ENCODE results near the gene ZNF467. TPM values are rescaled to one million over a fixed set of nuclear protein-coding genes. Genes with fewer than 3 reads are reported as not detected.

Gene ZNF467
- 0.28 TPM in 2 replicates for total RNA-seq

GRCh38 chr7:149773446-149774236 lies at the start of gene ZNF467:
Gene ZNF467 (minus strand): TSS chr7:149773588. CDS start chr7:149771032, 2,556 bp downstream.

Other genes starting within 250 kb of the ZNF467 start
- 6.8 and 11.5 TPM in 2 replicates for gene ZNF862, start 64.8 kb upstream of the ZNF467 start, total RNA-seq
- gene ATP6V0E2, start 100.4 kb upstream of the ZNF467 start, total RNA-seq, result 9.8 TPM in 2 replicates

All from smooth muscle cell of bladder (primary cell).